ENCODE data around the gene FBN3.

FBN3 gene

GRCh38 chr19:8069096-8069973 lies 80.1 kb downstream of the FBN3 start:
- H3K9ac ChIP-seq (ENCODE audit: insufficient read length, low read depth): no peak overlapping the region
- peaks cover 30% of the 10 kb centered on the region for H3K9me3 ChIP-seq (ENCODE audit: insufficient read depth, low read length)
- H3K36me3 ChIP-seq (ENCODE audit: insufficient read depth, insufficient read length, low read length): peaks cover 24% of the 10 kb centered on the region
- H3K4me1 ChIP-seq (ENCODE audit: insufficient read depth, insufficient read length): peaks cover 4% of the 10 kb centered on the region
- no peak for TF ChIP-seq ZNF274 (IDR thresholded peaks at IDR 0.05; ENCODE audit: low read depth, low read length)
- no peak for TF ChIP-seq SUZ12 (IDR thresholded peaks at IDR 0.05; ENCODE audit: extremely low read depth, insufficient read depth, insufficient read length)
- TF ChIP-seq YY1 (IDR thresholded peaks at IDR 0.05; ENCODE audit: insufficient read depth, insufficient read length): no peak
- no peaks in the 10 kb centered on the region for H3K27me3 ChIP-seq (ENCODE audit: insufficient read depth, insufficient read length)
- H3K4me3 ChIP-seq (ENCODE audit: insufficient read length, low read depth): no peak overlapping the region
- peak; percentile 54 for DNase-seq (ENCODE audit: low read depth, low spot score)

GRCh38 chr19:8065875-8066261 lies 83.5 kb downstream of the FBN3 start:
- no peak for DNase-seq (ENCODE audit: low read depth, low spot score)
- Histone ChIP-seq H3K9me3 (ENCODE audit: insufficient read depth, low read length) (peaks cover 22% of the 10 kb centered on the region), H3K36me3 (ENCODE audit: insufficient read depth, insufficient read length, low read length) (peaks cover 3% of the 10 kb centered on the region), H3K9ac (ENCODE audit: insufficient read length, low read depth) (peak overlapping the region; percentile 4), H3K27me3 (ENCODE audit: insufficient read depth, insufficient read length) (no peaks in the 10 kb centered on the region), H3K4me3 (ENCODE audit: insufficient read length, low read depth) (no peak overlapping the region), H3K4me1 (ENCODE audit: insufficient read depth, insufficient read length) (peaks cover 4% of the 10 kb centered on the region)
- no peak for TF ChIP-seq ZNF274 (IDR thresholded peaks at IDR 0.05; ENCODE audit: low read depth, low read length)
- TF ChIP-seq SUZ12 (IDR thresholded peaks at IDR 0.05; ENCODE audit: extremely low read depth, insufficient read depth, insufficient read length): no peak
- TF ChIP-seq YY1 (IDR thresholded peaks at IDR 0.05; ENCODE audit: insufficient read depth, insufficient read length): no peak

GRCh38 chr19:8064911-8065874 lies 84.2 kb downstream of the FBN3 start:
- DNase-seq (ENCODE audit: low read depth, low spot score): no peak
- peak overlapping the region; percentile 4 for H3K9ac ChIP-seq (ENCODE audit: insufficient read length, low read depth)
- peaks cover 4% of the 10 kb centered on the region for H3K4me1 ChIP-seq (ENCODE audit: insufficient read depth, insufficient read length)
- no peak overlapping the region for H3K4me3 ChIP-seq (ENCODE audit: insufficient read length, low read depth)
- H3K9me3 ChIP-seq (ENCODE audit: insufficient read depth, low read length): peaks cover 15% of the 10 kb centered on the region
- no peaks in the 10 kb centered on the region for H3K36me3 ChIP-seq (ENCODE audit: insufficient read depth, insufficient read length, low read length)
- no peaks in the 10 kb centered on the region for H3K27me3 ChIP-seq (ENCODE audit: insufficient read depth, insufficient read length)
- no peak for TF ChIP-seq YY1 (IDR thresholded peaks at IDR 0.05; ENCODE audit: insufficient read depth, insufficient read length)
- TF ChIP-seq ZNF274 (IDR thresholded peaks at IDR 0.05; ENCODE audit: low read depth, low read length): no peak
- TF ChIP-seq SUZ12 (IDR thresholded peaks at IDR 0.05; ENCODE audit: extremely low read depth, insufficient read depth, insufficient read length): no peak

- no peaks in the 10 kb centered on the region for H3K36me3 ChIP-seq (ENCODE audit: insufficient read depth, insufficient read length, low read length)
- TF ChIP-seq SUZ12 (IDR thresholded peaks at IDR 0.05; ENCODE audit: extremely low read depth, insufficient read depth, insufficient read length): no peak
- no peak for TF ChIP-seq ZNF274 (IDR thresholded peaks at IDR 0.05; ENCODE audit: low read depth, low read length)
- TF ChIP-seq YY1 (IDR thresholded peaks at IDR 0.05; ENCODE audit: insufficient read depth, insufficient read length): no peak
- DNase-seq (ENCODE audit: low read depth, low spot score): no peak
- H3K4me1 ChIP-seq (ENCODE audit: insufficient read depth, insufficient read length): peaks cover 2% of the 10 kb centered on the region
- no peaks in the 10 kb centered on the region for H3K27me3 ChIP-seq (ENCODE audit: insufficient read depth, insufficient read length)
- H3K4me3 ChIP-seq (ENCODE audit: insufficient read length, low read depth): no peak overlapping the region
- H3K9ac ChIP-seq (ENCODE audit: insufficient read length, low read depth): no peak overlapping the region
- no peaks in the 10 kb centered on the region for H3K9me3 ChIP-seq (ENCODE audit: insufficient read depth, low read length)
Observed at GRCh38 chr19:8057545-8058270, 91.7 kb downstream of the FBN3 start.

- H3K27me3 ChIP-seq (ENCODE audit: insufficient read depth, insufficient read length): no peaks in the 10 kb centered on the region
- H3K4me1 ChIP-seq (ENCODE audit: insufficient read depth, insufficient read length): peaks cover 10% of the 10 kb centered on the region
- no peaks in the 10 kb centered on the region for H3K9me3 ChIP-seq (ENCODE audit: insufficient read depth, low read length)
- H3K4me3 ChIP-seq (ENCODE audit: insufficient read length, low read depth): no peak overlapping the region
- DNase-seq (ENCODE audit: low read depth, low spot score): no peak
- H3K9ac ChIP-seq (ENCODE audit: insufficient read length, low read depth): no peak overlapping the region
- TF ChIP-seq SUZ12 (IDR thresholded peaks at IDR 0.05; ENCODE audit: extremely low read depth, insufficient read depth, insufficient read length) (no peak), YY1 (IDR thresholded peaks at IDR 0.05; ENCODE audit: insufficient read depth, insufficient read length) (no peak), ZNF274 (IDR thresholded peaks at IDR 0.05; ENCODE audit: low read depth, low read length) (no peak)
- no peaks in the 10 kb centered on the region for H3K36me3 ChIP-seq (ENCODE audit: insufficient read depth, insufficient read length, low read length)
Observed at GRCh38 chr19:8056533-8056932, 92.9 kb downstream of the FBN3 start.

- H3K9me3 ChIP-seq (ENCODE audit: insufficient read depth, low read length): no peaks in the 10 kb centered on the region
Observed at GRCh38 chr19:8054169-8054568, 95.2 kb downstream of the FBN3 start.

More at GRCh38 chr19:8054169-8054568, 95.2 kb downstream of the FBN3 start:
- no peak overlapping the region for H3K9ac ChIP-seq (ENCODE audit: insufficient read length, low read depth)
- H3K4me1 ChIP-seq (ENCODE audit: insufficient read depth, insufficient read length): peaks cover 13% of the 10 kb centered on the region
- peaks cover 11% of the 10 kb centered on the region for H3K27me3 ChIP-seq (ENCODE audit: insufficient read depth, insufficient read length)
- TF ChIP-seq ZNF274 (IDR thresholded peaks at IDR 0.05; ENCODE audit: low read depth, low read length) (no peak), SUZ12 (IDR thresholded peaks at IDR 0.05; ENCODE audit: extremely low read depth, insufficient read depth, insufficient read length) (no peak), YY1 (IDR thresholded peaks at IDR 0.05; ENCODE audit: insufficient read depth, insufficient read length) (no peak)
- H3K36me3 ChIP-seq (ENCODE audit: insufficient read depth, insufficient read length, low read length): no peaks in the 10 kb centered on the region
- no peak overlapping the region for H3K4me3 ChIP-seq (ENCODE audit: insufficient read length, low read depth)
- DNase-seq (ENCODE audit: low read depth, low spot score): no peak

All from NT2/D1 (cell line).